ENCODE data around the gene EIF4E2.

GRCh38 chr2:232537499-232537898, 13.0 kb upstream of the EIF4E2 start:
- TF ChIP-seq CTCF (conservative IDR thresholded peaks at IDR 0.05 in 1 of 2, IDR thresholded peaks at IDR 0.05 in 1 of 2; ENCODE audit: extremely low read depth in 1 of 2, insufficient read depth in 1 of 2, low read depth in 1 of 2, low read length in 2 of 2) (no peak), EZH2 (IDR thresholded peaks at IDR 0.05; ENCODE audit: borderline replicate concordance, low read length) (no peak)

All from mammary epithelial cell (primary cell).